Thoracic aorta (tissue), 2 donors: ENCODE results near the gene GFRA1. TPM values are rescaled to one million over a fixed set of nuclear protein-coding genes. Genes with fewer than 3 reads are reported as not detected.

Source experiments
- ATAC-seq: fragments of 150-250 bp; one replicate; pipeline ENCODE4 v1.8.0; 2017; ENCODE audit warnings: low read depth; ENCODE audit not compliant: insufficient number of reproducible peaks, low FRiP score
- DNase-seq: peaks from one replicate; pipeline ENCODE4 v3.0.0-alpha.2; 2020; ENCODE audit warnings: low spot score
- H3K27ac ChIP-seq, 2 donors: fragments of 200-600 bp; sonication (generic); 1 replicate in 1 of 2; 2 replicates in 1 of 2; pipeline ENCODE4 v1.5.1; 2016; ENCODE audit warnings: mild to moderate bottlenecking in 2 of 2, moderate library complexity in 2 of 2
- H3K27me3 ChIP-seq: fragments of 200-600 bp; sonication (generic); replicated peaks from 2 replicates; pipeline ENCODE4 v1.6.0; 2016; ENCODE audit warnings: mild to moderate bottlenecking; ENCODE audit not compliant: insufficient read depth
- H3K36me3 ChIP-seq: fragments of 200-600 bp; sonication (generic); one replicate; pipeline ENCODE4 v1.5.1; 2016
- H3K4me1 ChIP-seq, 2 donors: fragments of 200-600 bp; sonication (generic); 1 replicate in 1 of 2; 2 replicates in 1 of 2; pipeline versions ENCODE4 v1.5.1 to v1.6.0; 2016; ENCODE audit warnings: low read depth in 2 of 2, mild to moderate bottlenecking in 1 of 2; ENCODE audit not compliant: control insufficient read depth in 1 of 2
- H3K4me3 ChIP-seq: fragments of 200-600 bp; sonication (generic); 2 replicates; pipeline ENCODE4 v1.5.1; 2016; ENCODE audit warnings: mild to moderate bottlenecking
- H3K9me3 ChIP-seq: fragments of 200-600 bp; sonication (generic); 2 replicates; pipeline ENCODE4 v1.5.1; 2016
- CTCF ChIP-seq: fragments of 200-600 bp; sonication (generic); IDR thresholded peaks from one replicate; pipeline ENCODE4 v1.5.1; 2019; ENCODE audit warnings: antibody characterized with exemption
- total RNA-seq, 2 donors: library from RNA; depleted of rRNA; stranded (reverse); fragments of >200 nt; gene quantifications; one replicate each; pipeline versions ENCODE4 v1.1.0 to v1.2.3, GENCODE V29; 2016

The GFRA1 gene
- total RNA-seq, 2 donors from 2014 or later: 5.8 to 9.3 TPM

GRCh38 chr10:116100984-116101383 is 172.0 kb downstream of the GFRA1 start:
- Histone ChIP-seq H3K4me1 (no peaks in the 10 kb centered on the region), H3K27ac (no peak overlapping the region), H3K36me3 (no peaks in the 10 kb centered on the region), H3K4me3 (no peak overlapping the region), H3K9me3 (no peaks in the 10 kb centered on the region), H3K27me3 (no peaks in the 10 kb centered on the region)
- ATAC-seq: no peak
- no peak for TF ChIP-seq CTCF
- no peak for DNase-seq

- DNase-seq: no peak
Measured at GRCh38 chr10:116099023-116099420, 174.0 kb downstream of the GFRA1 start.

GRCh38 chr10:116098411-116099022 is 174.5 kb downstream of the GFRA1 start:
- Histone ChIP-seq H3K27ac (no peak overlapping the region), H3K4me3 (no peak overlapping the region), H3K36me3 (no peaks in the 10 kb centered on the region), H3K27me3 (no peaks in the 10 kb centered on the region), H3K9me3 (no peaks in the 10 kb centered on the region), H3K4me1 (no peaks in the 10 kb centered on the region)
- TF ChIP-seq CTCF: no peak
- ATAC-seq (no peak), DNase-seq (no peak)

More at GRCh38 chr10:116099023-116099420, 174.0 kb downstream of the GFRA1 start:
- no peak overlapping the region for H3K27ac ChIP-seq
- H3K36me3 ChIP-seq: no peaks in the 10 kb centered on the region
- no peaks in the 10 kb centered on the region for H3K4me1 ChIP-seq
- no peaks in the 10 kb centered on the region for H3K27me3 ChIP-seq
- no peak overlapping the region for H3K4me3 ChIP-seq
- TF ChIP-seq CTCF: no peak
- no peaks in the 10 kb centered on the region for H3K9me3 ChIP-seq
- no peak for ATAC-seq

GRCh38 chr10:116097239-116097784 is 175.7 kb downstream of the GFRA1 start:
- Histone ChIP-seq H3K9me3 (no peaks in the 10 kb centered on the region), H3K4me3 (no peak overlapping the region), H3K27ac (no peak overlapping the region), H3K36me3 (no peaks in the 10 kb centered on the region), H3K4me1 (no peaks in the 10 kb centered on the region), H3K27me3 (no peaks in the 10 kb centered on the region)
- no peak for TF ChIP-seq CTCF
- ATAC-seq: no peak
- DNase-seq: no peak

GRCh38 chr10:116096526-116096925 is 176.5 kb downstream of the GFRA1 start:
- no peak for DNase-seq

More at GRCh38 chr10:116096526-116096925, 176.5 kb downstream of the GFRA1 start:
- no peak for TF ChIP-seq CTCF
- Histone ChIP-seq H3K36me3 (no peaks in the 10 kb centered on the region), H3K27ac (no peak overlapping the region), H3K9me3 (no peaks in the 10 kb centered on the region), H3K27me3 (no peaks in the 10 kb centered on the region), H3K4me1 (no peaks in the 10 kb centered on the region), H3K4me3 (no peak overlapping the region)
- no peak for ATAC-seq
